DND-41 (cell line): ENCODE results near the gene ABCC8.

ENCODE experiments used
- EZH2 ChIP-seq: IDR thresholded peaks from 3 replicates; pipeline ENCODE4 v1.6.1; 2012; ENCODE audit warnings: borderline replicate concordance, low read depth, mild to moderate bottlenecking, moderate library complexity, low read length, inconsistent platforms; ENCODE audit not compliant: severe bottlenecking
- TF ChIP-seq, protein P1 (sequence below): IDR thresholded peaks from 2 replicates; pipeline ENCODE4 v1.5.1; 2012; ENCODE audit warnings: borderline replicate concordance, low read length, moderate library complexity, mild to moderate bottlenecking; ENCODE audit not compliant: poor library complexity, severe bottlenecking; ENCODE audit errors: extremely low read depth

DNA sequence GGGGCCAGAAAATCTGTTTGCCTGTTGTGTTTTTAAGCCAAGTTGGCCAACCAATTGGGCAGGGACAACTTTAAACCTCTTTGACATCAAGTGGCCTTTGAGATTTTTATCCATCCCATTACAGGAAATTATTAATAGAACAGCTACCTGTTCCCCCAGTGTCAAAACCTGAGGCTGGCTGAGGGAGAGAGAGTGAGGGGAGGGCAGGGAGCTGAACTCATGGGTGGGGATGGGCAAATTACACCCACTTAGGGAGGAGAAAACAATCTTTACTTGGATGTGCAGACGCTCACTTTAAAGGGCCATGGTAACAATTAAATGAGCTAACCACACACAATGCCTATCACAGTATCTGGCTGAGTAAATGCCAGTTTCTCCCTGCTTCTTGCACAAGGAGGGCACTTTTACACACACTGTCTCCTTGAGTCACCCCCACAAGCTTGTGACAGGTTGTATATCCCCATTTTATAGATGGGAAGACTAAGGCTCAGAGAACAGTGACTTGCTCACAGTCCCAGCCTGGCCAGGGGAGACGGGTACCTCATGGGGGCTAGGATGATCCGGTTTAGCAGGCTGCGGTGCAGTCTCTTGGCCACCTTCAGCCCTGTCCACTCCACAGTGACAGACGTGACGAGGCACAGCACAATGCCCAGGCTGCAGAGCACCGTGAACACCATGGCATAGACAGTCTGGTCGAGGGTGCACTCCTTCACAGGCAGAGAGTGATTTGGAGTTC lies 70.4 kb downstream of the ABCC8 start:
- TF ChIP-seq, protein P1, sequence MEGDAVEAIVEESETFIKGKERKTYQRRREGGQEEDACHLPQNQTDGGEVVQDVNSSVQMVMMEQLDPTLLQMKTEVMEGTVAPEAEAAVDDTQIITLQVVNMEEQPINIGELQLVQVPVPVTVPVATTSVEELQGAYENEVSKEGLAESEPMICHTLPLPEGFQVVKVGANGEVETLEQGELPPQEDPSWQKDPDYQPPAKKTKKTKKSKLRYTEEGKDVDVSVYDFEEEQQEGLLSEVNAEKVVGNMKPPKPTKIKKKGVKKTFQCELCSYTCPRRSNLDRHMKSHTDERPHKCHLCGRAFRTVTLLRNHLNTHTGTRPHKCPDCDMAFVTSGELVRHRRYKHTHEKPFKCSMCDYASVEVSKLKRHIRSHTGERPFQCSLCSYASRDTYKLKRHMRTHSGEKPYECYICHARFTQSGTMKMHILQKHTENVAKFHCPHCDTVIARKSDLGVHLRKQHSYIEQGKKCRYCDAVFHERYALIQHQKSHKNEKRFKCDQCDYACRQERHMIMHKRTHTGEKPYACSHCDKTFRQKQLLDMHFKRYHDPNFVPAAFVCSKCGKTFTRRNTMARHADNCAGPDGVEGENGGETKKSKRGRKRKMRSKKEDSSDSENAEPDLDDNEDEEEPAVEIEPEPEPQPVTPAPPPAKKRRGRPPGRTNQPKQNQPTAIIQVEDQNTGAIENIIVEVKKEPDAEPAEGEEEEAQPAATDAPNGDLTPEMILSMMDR, result no peak
- TF ChIP-seq EZH2, result no peak
